ENCODE results near the gene PSMD4.

Gene PSMD4

GRCh38 chr1:151314137-151314875 lies 59.8 kb downstream of the PSMD4 start:
- Mint-ChIP-seq H3K4me3 (no peak overlapping the region), H3K4me1 (peaks cover 59% of the 10 kb centered on the region), H3K27me3 (ENCODE audit: low read depth) (no peaks in the 10 kb centered on the region), H3K36me3 (ENCODE audit: low read depth) (peaks cover 62% of the 10 kb centered on the region), H3K27ac (peak overlapping the region in 1 of 3 experiments; percentile 90), H3K9me3 (no peaks in the 10 kb centered on the region)
- TF ChIP-seq CTCF (IDR thresholded peaks at IDR 0.05; ENCODE audit: unreplicated experiment in 3 of 3) = no peak

DNA sequence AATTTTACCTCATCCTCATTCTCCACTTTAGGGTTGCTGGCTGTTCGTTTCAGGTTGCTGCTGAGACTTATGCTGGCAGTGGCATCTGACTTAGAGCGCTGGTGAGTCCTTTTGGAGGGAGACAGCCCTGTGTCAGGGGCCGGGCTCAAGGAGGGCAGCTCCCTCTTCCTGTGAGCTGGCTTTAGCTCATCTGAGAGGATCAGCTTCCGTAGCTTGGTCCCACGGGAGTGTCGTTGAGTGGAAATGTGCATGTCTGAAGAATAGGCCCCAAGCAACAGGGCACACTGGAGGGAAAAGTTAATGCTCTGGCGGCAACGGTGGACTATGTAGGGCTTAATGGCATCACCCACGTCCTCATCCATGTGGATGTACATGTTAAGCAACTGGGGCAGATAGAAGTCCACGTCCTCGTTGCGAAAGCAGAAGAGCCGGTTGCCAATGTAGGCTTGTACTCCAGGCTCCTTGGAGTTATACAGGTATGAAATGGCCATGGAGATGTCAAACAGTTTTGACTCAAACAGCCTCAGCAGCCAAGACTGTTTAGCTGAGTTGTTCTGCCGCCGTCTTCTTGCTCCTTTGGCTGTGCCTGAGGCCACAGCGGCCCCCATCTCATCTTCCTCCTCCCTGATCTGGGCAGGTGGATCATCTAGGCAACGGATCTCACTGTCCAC lies 61.2 kb downstream of the PSMD4 start:
- no peak overlapping the region for H3K4me3 Mint-ChIP-seq
- no peaks in the 10 kb centered on the region for H3K27me3 Mint-ChIP-seq (ENCODE audit: low read depth)
- TF ChIP-seq CTCF (IDR thresholded peaks at IDR 0.05; ENCODE audit: unreplicated experiment in 3 of 3) = no peak

More for the DNA sequence above, 61.2 kb downstream of the PSMD4 start:
- Mint-ChIP-seq H3K36me3 (ENCODE audit: low read depth) (peaks cover 67% of the 10 kb centered on the region), H3K4me1 (peaks cover 49% of the 10 kb centered on the region), H3K9me3 (no peaks in the 10 kb centered on the region), H3K27ac (peak overlapping the region in 1 of 3 experiments; percentile 23)

All from nephron (organoid).